ENCODE data around the gene BRWD1. TPM values are rescaled to one million over a fixed set of nuclear protein-coding genes. Genes with fewer than 3 reads are reported as not detected.

Gene BRWD1
- polyA plus RNA-seq (2012; ENCODE audit: insufficient read depth, insufficient read length): 21.2 TPM

DNA sequence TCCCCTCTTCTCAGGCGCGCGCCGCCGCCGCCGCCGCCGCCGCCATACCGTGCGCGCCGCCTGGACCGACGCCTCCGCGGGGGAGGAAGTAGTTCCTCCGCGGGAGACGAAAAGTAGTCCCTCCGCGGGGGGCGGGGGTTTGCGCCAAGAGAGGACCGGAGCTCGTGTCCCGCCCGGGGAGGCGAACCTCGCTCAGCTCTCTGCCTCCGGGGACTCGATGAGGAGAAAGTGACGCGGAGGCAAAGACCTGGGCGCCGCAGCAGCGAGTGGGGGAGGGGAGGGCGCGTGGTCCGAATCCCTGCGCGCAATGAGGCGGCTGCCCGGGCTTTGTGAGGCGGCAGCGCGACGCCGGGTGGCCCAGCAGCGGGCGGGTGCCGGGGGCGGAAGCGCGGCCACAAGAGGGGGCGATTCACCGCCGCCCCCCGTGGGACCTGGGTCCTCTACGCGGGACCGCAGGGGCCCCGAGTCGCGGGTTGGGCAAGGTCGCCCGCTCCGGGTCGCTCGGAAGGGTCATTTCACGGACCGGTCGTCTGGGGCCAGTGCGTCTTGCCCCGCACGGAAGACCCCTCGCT is at the start of gene BRWD1:
BRWD1 (minus strand) TSS at position 62 of the 572 bp plus-strand sequence. CDS start 141 bp downstream, outside the sequence.
- H3K4me3 ChIP-seq (ENCODE audit: low read length): peak within 1 kb of the TSS; percentile 73
- peak; percentile 77 for DNase-seq (ENCODE audit: low read depth, low spot score)

DNA sequence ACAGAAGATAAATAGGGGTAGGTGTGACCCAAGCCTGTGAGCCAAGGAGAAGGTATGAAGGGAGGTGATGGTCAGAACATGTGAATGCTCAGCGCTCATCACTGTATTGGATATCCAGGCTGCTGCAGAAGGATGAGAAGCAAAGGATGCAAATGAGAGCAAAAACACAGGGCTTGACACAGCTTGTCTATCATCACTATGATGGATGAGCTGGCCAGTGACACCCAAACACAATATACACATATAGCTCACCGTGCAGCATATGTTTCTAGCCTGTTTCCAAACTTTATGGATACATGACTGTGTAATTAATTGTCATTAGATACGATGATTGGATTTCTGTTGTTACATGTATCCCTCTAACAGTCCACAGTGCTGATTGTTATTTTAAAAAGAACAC is 49.3 kb upstream of the BRWD1 start:
- no peak for DNase-seq (ENCODE audit: low read depth, low spot score)
- H3K4me3 ChIP-seq (ENCODE audit: low read length): no peak overlapping the region

DNA sequence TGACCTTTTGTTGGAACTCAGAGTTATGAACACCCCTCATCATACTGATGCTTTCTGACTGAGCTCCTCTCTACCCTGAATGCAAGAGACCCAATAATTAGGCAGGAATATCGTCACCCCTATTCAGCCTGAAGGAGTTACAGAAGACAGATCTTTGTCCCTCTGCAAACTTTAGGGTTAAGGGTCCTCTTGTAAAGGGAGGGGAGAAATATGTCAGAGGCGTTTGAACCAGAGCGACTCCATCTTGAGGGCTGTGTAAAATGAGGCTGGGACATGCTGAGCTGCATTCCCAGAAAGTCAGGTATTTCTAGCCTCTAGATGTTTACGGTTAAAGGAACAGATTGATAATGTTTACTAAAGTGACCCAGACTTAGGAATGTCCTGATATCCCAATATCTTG is 46.0 kb upstream of the BRWD1 start:
- no peak overlapping the region for H3K4me3 ChIP-seq (ENCODE audit: low read length)
- DNase-seq (ENCODE audit: low read depth, low spot score): no peak

DNA sequence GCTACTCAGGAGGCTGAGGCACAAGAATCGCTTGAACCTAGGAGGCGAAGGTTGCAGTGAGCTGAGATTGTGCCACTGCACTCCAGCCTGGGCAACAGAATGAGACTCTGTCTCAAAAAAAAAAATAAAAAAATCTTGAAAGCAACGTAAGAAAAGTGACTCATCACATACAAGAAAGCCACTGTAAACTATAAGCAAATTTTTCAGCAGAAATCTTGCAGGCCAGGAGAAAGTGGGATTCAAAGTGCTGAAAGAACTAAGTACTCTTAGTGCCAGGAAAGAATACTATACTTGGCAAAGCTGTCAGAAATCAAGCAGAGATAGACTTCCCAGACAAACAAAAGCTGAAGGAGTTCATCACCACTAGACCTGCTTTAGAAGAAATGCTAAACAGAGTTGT is 39.9 kb upstream of the BRWD1 start:
- no peak overlapping the region for H3K4me3 ChIP-seq (ENCODE audit: low read length)
- DNase-seq (ENCODE audit: low read depth, low spot score): no peak

DNA sequence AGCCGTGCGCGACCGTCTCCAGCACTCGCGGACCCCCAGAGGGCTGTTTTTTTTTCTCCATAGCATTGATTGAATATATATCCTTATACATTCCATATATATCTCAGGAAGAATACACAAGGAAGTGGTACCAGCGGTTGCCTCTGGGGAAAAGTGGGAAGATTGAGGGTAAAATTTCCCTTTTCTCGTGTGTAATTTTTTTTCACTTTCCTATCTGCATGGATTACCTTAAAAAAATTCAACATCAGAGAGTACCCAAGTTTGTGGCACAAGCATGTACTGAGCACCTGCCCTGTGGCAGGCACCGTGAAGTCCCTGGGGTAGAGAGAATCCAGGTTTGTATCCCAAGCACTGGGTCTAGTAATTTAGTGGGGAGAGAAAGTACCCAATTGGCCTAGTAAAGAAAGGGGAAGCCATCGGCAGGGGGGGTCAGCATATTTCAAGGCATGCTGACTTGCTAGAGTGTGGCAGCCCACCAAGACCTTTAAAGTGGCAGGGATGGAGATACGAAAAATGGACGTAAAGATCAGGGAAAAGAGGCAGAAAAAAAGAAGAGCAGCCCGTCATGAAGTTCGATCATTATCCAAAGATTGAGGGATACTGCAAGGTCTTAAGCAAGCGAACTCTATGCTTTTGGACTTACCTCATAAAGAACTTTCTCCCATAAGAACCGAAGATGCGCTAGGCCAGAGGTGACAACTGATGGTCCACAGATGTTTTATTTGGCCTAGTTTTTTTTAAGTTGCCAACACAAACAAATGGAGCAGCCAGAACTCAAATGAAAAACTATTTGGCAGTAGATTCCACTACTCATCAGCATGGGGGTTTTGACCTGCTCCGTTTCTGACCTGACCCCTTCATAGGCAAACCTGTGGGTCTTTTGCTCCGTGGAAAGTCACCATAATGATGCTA is 36.9 kb upstream of the BRWD1 start:
- peak overlapping the region; percentile 83 for H3K4me3 ChIP-seq (ENCODE audit: low read length)
- no peak for DNase-seq (ENCODE audit: low read depth, low spot score)

DNA sequence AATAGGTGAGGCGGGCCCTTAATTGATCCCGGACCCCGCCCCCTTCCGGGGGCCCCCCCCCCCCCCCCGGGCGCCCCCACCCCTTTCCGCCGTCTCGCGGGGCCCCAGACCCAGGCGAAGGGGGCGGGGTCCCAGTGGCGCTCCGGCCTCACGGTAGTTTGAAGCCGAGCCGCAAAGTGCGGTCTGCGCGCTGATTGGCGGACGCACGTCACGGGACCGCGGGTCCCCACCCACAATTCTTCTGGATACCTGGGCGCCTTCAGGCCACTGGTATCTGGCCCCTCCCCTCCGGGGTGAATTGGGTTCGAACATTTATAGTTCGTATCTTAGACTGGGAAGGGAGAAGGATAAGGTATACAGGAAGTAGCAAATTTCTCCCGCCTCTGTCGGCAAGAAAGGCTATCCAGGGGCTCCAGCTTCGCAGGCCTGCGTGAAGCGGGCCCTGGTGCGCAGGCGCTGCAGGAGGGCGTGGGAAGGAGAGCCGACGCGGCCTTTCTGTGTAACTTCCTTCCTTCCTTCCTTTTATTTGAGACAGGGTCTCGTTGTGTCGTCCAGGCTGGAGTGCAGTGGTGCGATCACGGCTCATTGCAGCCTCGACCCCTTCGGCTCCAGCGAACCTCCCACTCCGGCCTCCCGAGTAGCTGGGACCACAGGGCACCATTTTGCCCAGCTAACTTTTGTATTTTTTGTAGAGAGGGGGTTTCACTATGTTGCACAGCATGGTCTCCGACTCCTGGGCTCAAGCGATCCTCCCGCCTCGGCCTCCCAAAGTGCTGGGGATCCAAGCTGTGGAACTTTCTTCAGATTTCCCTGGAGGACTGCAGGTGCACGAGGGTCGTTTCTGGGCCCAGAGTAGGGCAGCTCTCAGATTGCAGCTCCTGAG is 36.0 kb upstream of the BRWD1 start:
- peak; percentile 95 for DNase-seq (ENCODE audit: low read depth, low spot score)
- peak overlapping the region; percentile 83 for H3K4me3 ChIP-seq (ENCODE audit: low read length)

DNA sequence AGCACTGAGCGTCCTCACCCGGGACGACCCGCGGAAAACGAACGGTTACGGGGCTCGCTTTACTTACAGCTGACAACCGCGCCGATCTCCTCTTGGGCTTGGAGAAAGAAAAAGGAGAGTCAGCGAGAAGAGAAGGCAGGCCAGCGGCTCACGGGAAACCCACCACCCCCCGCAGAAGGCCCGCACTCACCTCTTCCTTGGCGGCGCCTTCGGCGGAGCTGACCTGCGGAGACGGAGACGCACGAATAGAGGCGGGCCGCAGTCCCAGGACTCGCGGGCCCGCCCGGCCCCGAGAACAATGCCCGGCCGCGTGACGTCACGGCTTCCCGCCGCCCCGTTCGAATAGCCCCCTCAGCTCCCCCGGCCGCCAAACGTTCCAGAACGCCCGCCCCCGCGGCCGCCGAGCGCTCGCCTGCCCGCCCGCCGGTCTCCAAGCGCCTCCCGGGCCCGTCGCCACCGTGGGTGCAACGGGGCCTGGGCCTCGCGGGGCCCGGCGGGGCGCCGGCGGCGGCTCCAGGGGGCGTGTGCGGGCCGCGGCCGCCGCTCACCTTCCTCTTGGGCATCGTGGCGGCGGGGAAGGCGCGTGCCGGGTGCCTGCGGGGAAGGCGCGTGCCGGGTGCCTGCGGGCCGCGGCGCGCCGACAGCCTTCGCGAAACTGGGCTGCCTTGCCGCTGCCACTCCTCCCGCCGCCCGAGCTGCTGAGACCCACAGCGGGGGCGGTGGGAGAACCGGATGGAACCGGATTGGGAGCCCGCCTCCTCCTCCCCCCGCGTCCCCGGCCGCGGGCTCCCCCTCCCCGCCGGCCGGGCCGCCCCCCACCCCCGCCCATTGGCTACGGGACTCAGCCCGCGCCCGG is 35.2 kb upstream of the BRWD1 start, which contains the start of gene HMGN1:
HMGN1 (minus strand) TSS at position 734 of the 856 bp plus-strand sequence; CDS start at position 563, 171 bp downstream.
- DNase-seq (ENCODE audit: low read depth, low spot score): peak; percentile 82
- peak within 1 kb of the TSS; percentile 93 for H3K4me3 ChIP-seq (ENCODE audit: low read length)

DNA sequence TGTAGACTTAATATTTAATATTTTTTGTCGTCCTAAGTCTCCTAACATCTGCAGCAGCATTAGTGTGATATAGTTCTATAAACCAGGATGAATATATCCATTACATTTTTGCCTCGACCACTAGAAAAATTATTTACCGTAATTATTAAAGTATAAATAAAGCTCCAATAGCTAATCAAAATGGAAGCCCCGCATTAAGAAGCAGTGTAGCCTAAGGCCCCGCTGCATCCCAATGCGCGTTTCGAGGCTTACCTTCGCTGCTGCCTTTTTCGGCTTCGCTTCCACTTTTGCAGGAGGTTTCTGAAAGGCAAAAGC is 34.6 kb upstream of the BRWD1 start:
- H3K4me3 ChIP-seq (ENCODE audit: low read length): peak overlapping the region; percentile 93
- DNase-seq (ENCODE audit: low read depth, low spot score): no peak

DNA sequence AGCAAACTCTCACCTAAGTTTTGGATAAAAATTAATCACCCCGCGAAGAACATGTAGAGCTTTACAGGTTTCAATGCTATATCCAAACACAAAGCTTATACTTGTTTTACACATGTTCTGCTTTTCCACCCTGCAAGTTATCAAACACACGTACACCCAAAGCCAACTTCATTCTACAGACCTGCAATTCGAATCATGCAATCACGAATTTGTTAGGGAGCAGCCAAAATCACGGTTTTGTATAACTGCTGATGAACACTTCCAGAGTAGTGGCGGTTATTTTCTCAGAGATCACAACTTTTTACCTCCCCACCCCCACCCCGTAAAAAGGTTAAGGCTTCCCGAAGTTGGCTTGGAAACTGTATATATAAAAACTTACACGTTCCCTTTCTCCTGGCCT is 34.1 kb upstream of the BRWD1 start:
- DNase-seq (ENCODE audit: low read depth, low spot score): no peak
- peak overlapping the region; percentile 93 for H3K4me3 ChIP-seq (ENCODE audit: low read length)

DNA sequence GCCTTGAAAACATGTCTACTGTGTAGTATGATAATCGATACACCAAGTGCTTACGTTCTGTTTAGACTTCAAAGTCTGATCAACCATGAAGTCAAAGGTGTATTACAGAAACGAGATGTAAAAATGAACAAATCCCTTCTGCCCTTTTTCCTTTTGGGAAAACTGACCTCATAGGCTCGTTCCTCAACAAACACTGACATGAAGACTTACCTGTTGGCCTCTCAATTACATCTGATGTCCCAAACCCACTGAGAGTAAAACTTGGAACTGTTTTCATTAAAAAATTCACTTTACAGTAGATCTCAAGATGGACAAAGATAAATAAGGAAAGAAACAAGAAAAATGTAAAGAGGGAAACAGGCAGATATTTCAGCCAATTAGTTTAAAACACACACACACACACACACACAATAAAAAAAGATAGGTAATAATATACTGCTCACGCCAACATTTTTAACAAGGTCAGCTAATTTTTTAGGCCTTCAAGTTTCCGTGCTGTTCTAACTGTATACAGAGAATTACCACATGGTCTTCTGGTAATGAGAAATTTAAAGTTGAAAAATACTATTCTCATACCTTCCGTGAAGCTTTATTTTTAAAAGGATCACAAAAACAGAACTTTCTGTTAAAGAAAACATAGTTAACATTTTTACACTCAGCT is 33.4 kb upstream of the BRWD1 start:
- peak overlapping the region; percentile 93; the same call in 1 of the 2 replicates for H3K4me3 ChIP-seq (ENCODE audit: low read length)
- DNase-seq (ENCODE audit: low read depth, low spot score): no peak

DNA sequence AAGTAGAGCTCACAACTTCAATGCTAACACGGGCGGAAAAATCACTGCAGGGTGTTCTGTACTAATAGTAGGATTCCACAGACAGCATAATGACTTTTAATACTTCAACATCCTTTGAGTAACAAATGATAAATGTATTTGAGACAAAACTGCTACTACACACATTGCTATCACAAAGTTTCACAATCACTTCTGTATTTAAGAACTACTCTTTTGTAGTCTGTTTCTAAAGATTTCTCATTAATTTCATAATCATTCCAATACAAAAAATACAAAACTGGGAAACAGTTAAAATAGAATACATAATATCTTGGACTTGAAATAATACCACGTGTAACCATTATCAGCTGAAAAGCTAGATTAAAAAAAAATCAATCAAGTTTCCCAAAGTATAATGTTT is 32.8 kb upstream of the BRWD1 start:
- no peak for DNase-seq (ENCODE audit: low read depth, low spot score)
- no peak overlapping the region for H3K4me3 ChIP-seq (ENCODE audit: low read length)

DNA sequence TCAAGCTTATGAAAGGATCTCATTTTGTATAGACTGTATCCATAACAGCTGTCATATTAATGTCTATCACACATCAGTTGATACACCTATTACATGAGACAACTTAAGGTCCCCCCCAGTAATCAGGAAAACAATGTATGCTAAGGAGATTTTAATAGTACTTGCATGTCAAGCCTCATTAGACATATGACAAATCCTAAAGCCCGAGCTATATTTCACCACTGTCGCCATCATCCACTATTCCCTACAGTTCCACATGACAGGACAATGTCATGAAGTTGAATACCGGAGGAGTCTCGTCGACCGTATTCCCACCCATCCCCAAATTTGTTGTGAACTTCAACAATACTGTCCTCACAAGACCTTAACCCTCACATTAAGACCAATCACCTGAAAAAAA is 32.0 kb upstream of the BRWD1 start:
- no peak for DNase-seq (ENCODE audit: low read depth, low spot score)
- H3K4me3 ChIP-seq (ENCODE audit: low read length): no peak overlapping the region

DNA sequence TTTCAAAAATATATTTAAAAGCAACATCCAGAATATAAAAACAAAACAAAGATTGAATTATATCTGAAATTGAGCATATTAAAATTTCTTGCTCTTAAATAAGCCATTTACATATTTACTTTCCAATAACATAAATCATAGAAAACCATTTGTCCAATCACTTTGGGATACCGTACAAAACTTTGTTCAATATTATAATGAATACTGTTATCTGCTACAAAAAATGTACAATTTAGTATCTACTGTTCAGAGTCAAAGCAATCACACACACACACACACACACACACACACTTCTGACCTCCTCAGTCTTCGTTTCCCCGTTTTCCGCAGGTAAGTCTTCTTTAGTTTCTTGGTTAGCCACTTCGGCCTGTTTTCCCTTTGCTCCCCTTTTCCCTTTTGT is 31.4 kb upstream of the BRWD1 start:
- DNase-seq (ENCODE audit: low read depth, low spot score): no peak
- no peak overlapping the region for H3K4me3 ChIP-seq (ENCODE audit: low read length)

DNA sequence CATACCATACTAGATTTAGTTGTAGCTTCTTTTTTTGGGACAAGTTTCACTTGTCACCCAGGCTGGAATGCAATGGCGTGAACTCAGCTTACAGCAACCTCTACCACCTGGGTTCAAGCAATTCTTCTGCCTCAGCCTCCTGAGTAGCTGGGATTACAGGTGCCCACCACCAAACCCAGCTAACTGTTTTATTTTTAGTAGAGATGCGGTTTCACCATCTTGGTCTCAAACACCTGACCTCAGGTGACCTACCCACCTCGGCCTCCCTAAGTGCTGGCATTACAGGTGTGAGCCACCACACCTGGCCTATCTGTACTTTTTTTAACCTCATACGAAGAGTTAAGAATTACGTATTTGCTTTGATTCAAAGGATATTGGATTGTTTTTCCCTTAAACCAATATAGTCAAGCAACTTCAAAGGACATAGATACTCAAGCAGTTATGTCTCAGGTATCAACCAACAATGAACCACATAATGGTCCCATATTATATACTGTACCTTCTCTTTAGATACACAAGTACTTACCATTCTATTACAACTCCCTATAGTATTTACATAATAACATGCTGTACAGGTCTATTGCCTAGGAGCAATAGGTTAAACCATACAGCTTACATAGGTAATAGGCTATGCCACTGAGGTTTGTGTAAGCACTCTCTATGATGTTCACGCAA is 28.0 kb upstream of the BRWD1 start:
- no peak overlapping the region for H3K4me3 ChIP-seq (ENCODE audit: low read length)
- no peak for DNase-seq (ENCODE audit: low read depth, low spot score)

DNA sequence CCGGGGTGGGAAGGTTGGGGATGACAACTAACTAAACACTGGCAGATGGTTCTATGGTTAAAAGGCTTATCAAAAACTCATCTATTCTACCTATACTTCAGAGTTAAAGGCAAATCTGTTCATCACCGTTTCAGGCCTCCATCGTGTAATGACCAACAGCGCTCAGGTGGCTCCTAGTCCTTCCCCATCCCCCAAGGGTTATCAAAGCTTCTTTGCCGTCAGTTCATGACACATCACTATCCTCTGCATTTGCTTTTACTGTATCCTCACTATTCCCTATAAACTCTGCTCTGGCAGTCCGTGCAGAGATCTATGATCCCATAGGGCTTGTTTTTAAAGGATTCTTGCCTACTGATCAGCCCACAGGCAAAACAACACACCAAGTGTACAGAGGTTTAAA is 27.3 kb upstream of the BRWD1 start:
- DNase-seq (ENCODE audit: low read depth, low spot score): no peak

DNA sequence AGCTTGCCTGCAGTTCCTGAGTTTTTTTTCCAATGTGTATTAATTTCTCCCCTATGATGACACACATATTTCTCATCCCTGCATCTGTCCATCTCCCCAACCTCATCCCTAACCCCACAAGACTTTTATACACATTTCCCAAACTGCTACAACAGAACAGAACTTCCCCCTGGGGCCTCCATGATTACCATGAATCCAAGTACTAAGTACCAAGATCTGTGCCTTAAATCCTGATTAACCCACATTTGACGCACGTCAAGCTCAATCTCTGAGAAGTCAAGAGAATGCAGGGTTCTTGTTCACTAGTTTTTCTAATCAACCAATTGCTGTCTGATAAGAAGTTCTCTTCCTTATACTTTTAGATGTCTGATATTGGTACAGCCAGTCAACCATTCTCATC is 25.8 kb upstream of the BRWD1 start:
- DNase-seq (ENCODE audit: low read depth, low spot score): no peak
- H3K4me3 ChIP-seq (ENCODE audit: low read length): no peak overlapping the region

More for the DNA sequence above, 27.3 kb upstream of the BRWD1 start:
- no peak overlapping the region for H3K4me3 ChIP-seq (ENCODE audit: low read length)

DNA sequence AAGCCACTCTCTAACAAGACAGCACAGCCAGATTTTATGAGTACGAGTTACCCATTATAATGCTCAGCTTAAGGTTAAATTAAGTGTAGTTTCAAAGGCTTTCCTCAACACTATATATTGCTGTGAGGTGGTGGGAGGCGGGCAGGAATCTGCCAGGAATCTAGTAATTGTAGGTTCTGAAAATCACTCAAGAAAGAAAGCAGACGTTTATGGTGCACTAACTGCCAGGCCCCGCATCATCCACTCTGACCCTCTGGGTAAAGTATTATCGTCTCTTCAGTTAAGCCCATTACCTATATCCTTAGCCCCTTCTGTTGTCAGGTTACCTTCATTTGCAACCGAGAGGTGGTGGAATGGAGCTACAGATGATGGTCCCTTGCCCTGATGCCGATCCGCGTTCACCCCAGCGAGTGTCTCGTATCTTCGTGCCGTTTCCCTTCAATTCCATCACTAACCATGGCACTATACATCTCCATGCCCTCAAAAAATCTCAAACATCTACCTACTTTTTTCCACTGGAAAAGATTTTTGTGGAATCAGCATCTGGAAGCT is 23.1 kb upstream of the BRWD1 start:
- no peak overlapping the region for H3K4me3 ChIP-seq (ENCODE audit: low read length)
- no peak for DNase-seq (ENCODE audit: low read depth, low spot score)
